HCT116 (cell line): Measurements from ENCODE around the gene MLPH. TPM values are rescaled to one million over a fixed set of nuclear protein-coding genes. Genes with fewer than 3 reads are reported as not detected.

Experiments used
- ATAC-seq: fragments of 200-7000 bp; cut with Tn5 transposase; 2 replicates; pipeline ENCODE4 v1.9.1; 2020; ENCODE audit warnings: mild to moderate bottlenecking, moderate library complexity
- BruUV-seq: library from RNA; stranded (reverse); fragments of 400-500 nt; replicated peaks from 2 replicates; lab custom pipeline; 2021; lab: Mats Ljungman, UMichigan
- CTCF ChIA-PET: fragments of 300-600 bp; sonication (Branson Sonifier 250); formaldehyde crosslinking; loops from one replicate; lab custom pipeline; 2021; ENCODE audit warnings: antibody characterized with exemption; lab: Charles Lee
- POLR2A ChIA-PET: fragments of 300-600, 350-600 bp; sonication (Branson Sonifier 250); formaldehyde crosslinking; loops from one replicate; lab custom pipeline; 2021; ENCODE audit warnings: antibody characterized with exemption; lab: Charles Lee
- RAD21 ChIA-PET, 2 experiments: fragments of 300-600 bp; sonication (Branson Sonifier 250); formaldehyde crosslinking; loops; one replicate each; lab custom pipeline; 2023; ENCODE audit warnings: low total read pairs in 2 of 2; ENCODE audit not compliant: uncharacterized antibody in 2 of 2, unreplicated experiment in 2 of 2, low non-redundant PET in 1 of 2; lab: Charles Lee
- DNase-seq: peaks from one replicate; pipeline ENCODE4 v3.0.0-alpha.2; 2010; ENCODE audit warnings: low read depth, low spot score
- H2AFZ ChIP-seq: fragments of 200-600 bp; shearing (Covaris generic), sonication (generic); 2 replicates; pipeline ENCODE4 v1.6.1; 2017; ENCODE audit warnings: low read depth, mixed run types, mixed read lengths, antibody characterized with exemption, low read length; ENCODE audit not compliant: poor library complexity, severe bottlenecking
- H3K27ac ChIP-seq: 2 replicates; pipeline ENCODE4 v1.5.1; 2012; ENCODE audit warnings: low read depth, low read length
- H3K27me3 ChIP-seq: fragments of 200-600 bp; sonication (generic); 2 replicates; pipeline ENCODE4 v1.6.1; 2016; ENCODE audit warnings: mixed run types, low read length, mixed read lengths; ENCODE audit not compliant: insufficient read depth
- H3K36me3 ChIP-seq, 2 experiments: fragments of 200-500 bp in 1 of 2; fragments of 200-600 bp in 1 of 2; sonication (Bioruptor generic) in 1 of 2; sonication (generic) in 1 of 2; 2 replicates each; pipeline versions ENCODE4 v1.5.1 to v1.6.1; 2014 to 2016; ENCODE audit warnings: low read length in 2 of 2, inconsistent platforms in 1 of 2, mixed read lengths in 1 of 2, mixed run types in 1 of 2; ENCODE audit not compliant: insufficient read depth in 2 of 2, control insufficient read depth in 1 of 2
- H3K4me1 ChIP-seq, 2 experiments: fragments of 200-600 bp in 1 of 2; sonication (generic) in 1 of 2; 2 replicates each; pipeline versions ENCODE4 v1.5.1 to v1.6.1; 2012 to 2017; ENCODE audit warnings: low read length in 2 of 2, inconsistent platforms in 1 of 2, mild to moderate bottlenecking in 1 of 2, mixed read lengths in 1 of 2, mixed run types in 1 of 2, moderate library complexity in 1 of 2; ENCODE audit not compliant: insufficient read depth in 2 of 2, control insufficient read depth in 1 of 2
- H3K4me2 ChIP-seq: fragments of 200-600 bp; sonication (generic); 2 replicates; pipeline ENCODE4 v1.6.1; 2017; ENCODE audit warnings: mixed run types, low read length, mixed read lengths
- H3K4me3 ChIP-seq, 2 experiments: fragments of 200-600 bp in 1 of 2; sonication (generic) in 1 of 2; replicated peaks in 1 of 2; 2 replicates each; pipeline ENCODE4 v1.5.1; 2011 to 2016; ENCODE audit warnings: low read length in 2 of 2, control low read depth in 1 of 2, low read depth in 1 of 2, mild to moderate bottlenecking in 1 of 2, mixed read lengths in 1 of 2, mixed run types in 1 of 2
- H3K79me2 ChIP-seq: fragments of 200-600 bp; sonication (generic); 2 replicates; pipeline ENCODE4 v1.6.1; 2017; ENCODE audit warnings: mild to moderate bottlenecking, mixed run types, low read length, moderate library complexity, mixed read lengths; ENCODE audit not compliant: insufficient read depth
- H3K9ac ChIP-seq: fragments of 200-600 bp; sonication (generic); 2 replicates; pipeline ENCODE4 v1.6.1; 2016; ENCODE audit warnings: low read length, mixed read lengths
- H3K9me2 ChIP-seq: fragments of 200-600 bp; sonication (generic), shearing (Covaris generic); 2 replicates; pipeline ENCODE4 v1.6.1; 2017; ENCODE audit warnings: mixed run types, mild to moderate bottlenecking, moderate library complexity; ENCODE audit not compliant: insufficient read depth
- H3K9me3 ChIP-seq, 2 experiments: fragments of 200-500 bp in 1 of 2; fragments of 200-600 bp in 1 of 2; sonication (Bioruptor generic) in 1 of 2; sonication (generic) in 1 of 2; 2 replicates each; pipeline ENCODE4 v1.6.1; 2014 to 2017; ENCODE audit warnings: low read length in 2 of 2, mixed read lengths in 2 of 2, inconsistent platforms in 1 of 2, low read depth in 1 of 2, mild to moderate bottlenecking in 1 of 2, mixed run types in 1 of 2, moderate library complexity in 1 of 2; ENCODE audit not compliant: control insufficient read depth in 1 of 2, insufficient read depth in 1 of 2
- H4K20me1 ChIP-seq: fragments of 200-600 bp; sonication (generic), shearing (Covaris generic); 2 replicates; pipeline ENCODE4 v1.6.1; 2017; ENCODE audit warnings: mixed run types, mild to moderate bottlenecking, moderate library complexity; ENCODE audit not compliant: insufficient read depth
- ATF3 ChIP-seq: IDR thresholded peaks from 2 replicates; pipeline ENCODE4 v1.6.1; 2012
- EZH2 ChIP-seq: fragments of 200-600 bp; sonication (generic); IDR thresholded peaks from 2 replicates; pipeline ENCODE4 v1.6.1; 2017; ENCODE audit warnings: antibody characterized with exemption, mixed run types
- MAX ChIP-seq: IDR thresholded peaks from 2 replicates; pipeline ENCODE4 v1.6.1; 2012
- POLR2A ChIP-seq: IDR thresholded peaks from 2 replicates; pipeline ENCODE4 v1.7.0; 2011; ENCODE audit warnings: borderline replicate concordance; ENCODE audit not compliant: insufficient read depth, insufficient read length; ENCODE audit errors: extremely low read depth
- SRF ChIP-seq: IDR thresholded peaks from 2 replicates; pipeline ENCODE4 v1.6.1; 2012; ENCODE audit warnings: low read depth
- TCF7L2 ChIP-seq: IDR thresholded peaks from 2 replicates; pipeline ENCODE4 v1.7.0; 2011; ENCODE audit warnings: borderline replicate concordance, inconsistent platforms; ENCODE audit not compliant: insufficient read depth, insufficient read length; ENCODE audit errors: extremely low read depth
- ZBTB33 ChIP-seq: IDR thresholded peaks from 2 replicates; pipeline ENCODE4 v1.6.1; 2011; ENCODE audit warnings: mild to moderate bottlenecking, low read length, moderate library complexity; ENCODE audit not compliant: insufficient replicate concordance; ENCODE audit errors: extremely low read depth
- ZFX ChIP-seq: fragments of 450-650 bp; IDR thresholded peaks from 2 replicates; pipeline ENCODE4 v1.6.1; 2017
- intact Hi-C: fragments of 100-400 bp; cut with micrococcal nuclease; formaldehyde crosslinking; loops from 2 replicates; pipeline ENCODE4 v1.10.0; 2022
- total RNA-seq: library from RNA; stranded (reverse); gene quantifications from one replicate; pipeline ENCODE4 v1.2.1, GENCODE V29; 2021; ENCODE audit not compliant: unreplicated experiment

Gene MLPH
- total RNA-seq, 1 experiment from 2014 or later, result 81.4 TPM

GRCh38 chr2:237451643-237452469, 35.2 kb upstream of the MLPH start:
- no peaks in the 10 kb centered on the region for H3K9me2 ChIP-seq
- H3K79me2 ChIP-seq, result no peaks in the 10 kb centered on the region
- no peaks in the 10 kb centered on the region for H3K36me3 ChIP-seq
- H3K9me3 ChIP-seq, result no peaks in the 10 kb centered on the region
- RAD21 ChIA-PET, result no interaction called here
- no peak overlapping the region for H3K27ac ChIP-seq
- no TSS peak for BruUV-seq
- TF ChIP-seq MAX (no peak), ZFX (no peak)
- no peak overlapping the region for H3K9ac ChIP-seq
- H3K4me1 ChIP-seq, result peaks cover 3 to 15% of the 10 kb centered on the region in 2 experiments; a peak in 3 of 4 replicates
- H4K20me1 ChIP-seq, result no peaks in the 10 kb centered on the region
- DNase-seq (no peak), ATAC-seq (no peak; the same call in 1 of the 2 replicates)
- intact Hi-C loops, result no loop called here
- CTCF ChIA-PET, result interaction anchor here (1.1 kb wide), 1 partner anchor 286 kb away, joined by 3 read pairs; no protein-coding TSS in a partner anchor
- no peaks in the 10 kb centered on the region for H3K27me3 ChIP-seq
- H3K4me2 ChIP-seq, result no peak overlapping the region
- no peak overlapping the region for H3K4me3 ChIP-seq
- POLR2A ChIA-PET, result no interaction called here
- no peak overlapping the region for H2AFZ ChIP-seq

GRCh38 chr2:237452861-237453260, 34.2 kb upstream of the MLPH start:
- no peaks in the 10 kb centered on the region for H4K20me1 ChIP-seq
- TF ChIP-seq TCF7L2 (no peak), SRF (no peak), ZBTB33 (no peak), EZH2 (no peak), ATF3 (no peak), POLR2A (no peak)
- ChIA-PET RAD21 (no interaction called here), POLR2A (no interaction called here), CTCF (no interaction called here)
- H2AFZ ChIP-seq, result no peak overlapping the region
- H3K9ac ChIP-seq, result no peak overlapping the region
- no peak overlapping the region for H3K27ac ChIP-seq
- H3K4me1 ChIP-seq, result peaks cover 3 to 16% of the 10 kb centered on the region in 2 experiments; a peak in 3 of 4 replicates
- H3K36me3 ChIP-seq, result no peaks in the 10 kb centered on the region
- H3K79me2 ChIP-seq, result no peaks in the 10 kb centered on the region
- ATAC-seq (no peak), DNase-seq (no peak)
- no peak overlapping the region for H3K4me3 ChIP-seq
- H3K4me2 ChIP-seq, result no peak overlapping the region
- intact Hi-C loops, result no loop called here
- H3K9me3 ChIP-seq, result no peaks in the 10 kb centered on the region
- H3K9me2 ChIP-seq, result no peaks in the 10 kb centered on the region
- no peaks in the 10 kb centered on the region for H3K27me3 ChIP-seq
- BruUV-seq, result no TSS peak
